Measurements from ENCODE around the gene CCT6A. TPM values are rescaled to one million over a fixed set of nuclear protein-coding genes. Genes with fewer than 3 reads are reported as not detected.
"Not testable (repeated sequence)": the region's sequence is repeated elsewhere in the genome, so short reads cannot be mapped to it uniquely, and the experiment has no call there.

Gene CCT6A
- polyA plus RNA-seq, 1 donor from 2014 or later, result 275 TPM

DNA sequence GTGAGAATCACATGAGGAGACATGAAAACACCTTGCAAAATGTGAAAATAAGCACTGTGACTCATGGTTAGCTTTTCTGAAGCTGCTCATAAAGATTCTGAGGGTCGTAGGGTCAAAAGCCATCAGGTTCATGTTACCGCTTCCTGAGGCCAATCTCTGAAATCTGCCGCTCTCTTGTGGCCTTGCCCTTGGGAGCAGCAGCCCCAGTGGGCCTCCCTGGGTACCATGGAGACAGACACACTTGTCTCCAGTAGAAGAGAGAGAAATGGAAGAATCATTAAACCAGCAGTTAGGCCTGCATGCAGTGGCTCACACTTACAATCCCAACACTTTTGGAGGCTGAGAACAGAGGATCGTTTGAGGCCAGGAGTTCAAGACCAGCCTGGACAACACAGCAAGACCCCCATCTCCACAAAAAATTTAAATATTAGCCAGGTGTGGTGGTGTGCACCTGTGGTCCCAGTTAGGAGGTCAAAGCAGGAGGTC, 44.4 kb upstream of the CCT6A start:
- Histone ChIP-seq H3K27ac (ENCODE audit: low read length) (no peak overlapping the region), H3K36me3 (ENCODE audit: insufficient read depth, low read length) (no peaks in the 10 kb centered on the region), H3K4me2 (ENCODE audit: low read length) (no peak overlapping the region), H3K9me3 (ENCODE audit: low read length) (no peaks in the 10 kb centered on the region), H3K9me2 (ENCODE audit: insufficient read depth, low read length) (no peaks in the 10 kb centered on the region), H2AFZ (ENCODE audit: low read depth, low read length) (no peak overlapping the region), H3F3A (ENCODE audit: insufficient read depth, low read length, poor library complexity, severe bottlenecking) (no peaks in the 10 kb centered on the region), H3K4me3 (ENCODE audit: low read length) (no peak overlapping the region), H4K20me1 (ENCODE audit: insufficient read depth) (no peaks in the 10 kb centered on the region), H3K9ac (ENCODE audit: low read length) (no peak overlapping the region), H3K27me3 (ENCODE audit: insufficient read depth, low read depth, low read length) (no peaks in the 10 kb centered on the region), H3K79me2 (replicated peaks; ENCODE audit: insufficient read depth, low read length) (no peaks in the 10 kb centered on the region)
- no peak for TF ChIP-seq MXI1 (conservative IDR thresholded peaks at IDR 0.05; ENCODE audit: poor library complexity, severe bottlenecking)

DNA sequence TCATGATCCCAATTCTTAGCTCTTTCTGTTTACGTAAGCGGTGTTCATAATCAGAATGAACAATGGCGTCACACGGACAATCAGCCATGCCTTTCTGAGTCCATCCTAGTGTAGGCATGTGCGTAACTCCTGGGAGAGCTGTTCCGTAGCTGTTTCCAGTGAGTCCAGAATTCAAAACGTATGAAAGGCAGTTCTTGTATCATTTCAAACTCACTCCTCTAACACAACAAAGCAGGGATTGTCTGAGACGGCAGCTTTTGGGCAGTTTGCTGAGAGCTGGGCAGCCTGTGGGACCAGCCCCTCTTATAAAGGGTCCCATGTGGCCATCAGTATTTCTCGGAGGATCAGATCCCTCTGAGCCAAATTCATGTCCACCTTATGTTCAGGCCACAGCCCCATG, 43.7 kb upstream of the CCT6A start:
- Histone ChIP-seq H3K9ac (ENCODE audit: low read length) (no peak overlapping the region), H2AFZ (ENCODE audit: low read depth, low read length) (no peak overlapping the region), H3K27ac (ENCODE audit: low read length) (no peak overlapping the region), H3K4me2 (ENCODE audit: low read length) (no peak overlapping the region), H4K20me1 (ENCODE audit: insufficient read depth) (no peaks in the 10 kb centered on the region), H3K4me3 (ENCODE audit: low read length) (no peak overlapping the region), H3K27me3 (ENCODE audit: insufficient read depth, low read depth, low read length) (no peaks in the 10 kb centered on the region), H3F3A (ENCODE audit: insufficient read depth, low read length, poor library complexity, severe bottlenecking) (no peaks in the 10 kb centered on the region), H3K9me2 (ENCODE audit: insufficient read depth, low read length) (no peaks in the 10 kb centered on the region), H3K9me3 (ENCODE audit: low read length) (no peaks in the 10 kb centered on the region), H3K79me2 (replicated peaks; ENCODE audit: insufficient read depth, low read length) (no peaks in the 10 kb centered on the region), H3K36me3 (ENCODE audit: insufficient read depth, low read length) (no peaks in the 10 kb centered on the region)
- TF ChIP-seq POLR2AphosphoS5 (IDR thresholded peaks at IDR 0.05) (no peak), EP300 (conservative IDR thresholded peaks at IDR 0.05; ENCODE audit: poor library complexity, severe bottlenecking) (no peak), MXI1 (conservative IDR thresholded peaks at IDR 0.05; ENCODE audit: poor library complexity, severe bottlenecking) (no peak), SMC3 (conservative IDR thresholded peaks at IDR 0.05; ENCODE audit: poor library complexity) (no peak), TAF1 (IDR thresholded peaks at IDR 0.05; ENCODE audit: low read depth) (no peak), EZH2 (IDR thresholded peaks at IDR 0.05; ENCODE audit: borderline replicate concordance, insufficient read depth, low read length, poor library complexity, severe bottlenecking) (no peak), RAD21 (conservative IDR thresholded peaks at IDR 0.05) (no peak)
- TF ChIP-seq, protein P1, sequence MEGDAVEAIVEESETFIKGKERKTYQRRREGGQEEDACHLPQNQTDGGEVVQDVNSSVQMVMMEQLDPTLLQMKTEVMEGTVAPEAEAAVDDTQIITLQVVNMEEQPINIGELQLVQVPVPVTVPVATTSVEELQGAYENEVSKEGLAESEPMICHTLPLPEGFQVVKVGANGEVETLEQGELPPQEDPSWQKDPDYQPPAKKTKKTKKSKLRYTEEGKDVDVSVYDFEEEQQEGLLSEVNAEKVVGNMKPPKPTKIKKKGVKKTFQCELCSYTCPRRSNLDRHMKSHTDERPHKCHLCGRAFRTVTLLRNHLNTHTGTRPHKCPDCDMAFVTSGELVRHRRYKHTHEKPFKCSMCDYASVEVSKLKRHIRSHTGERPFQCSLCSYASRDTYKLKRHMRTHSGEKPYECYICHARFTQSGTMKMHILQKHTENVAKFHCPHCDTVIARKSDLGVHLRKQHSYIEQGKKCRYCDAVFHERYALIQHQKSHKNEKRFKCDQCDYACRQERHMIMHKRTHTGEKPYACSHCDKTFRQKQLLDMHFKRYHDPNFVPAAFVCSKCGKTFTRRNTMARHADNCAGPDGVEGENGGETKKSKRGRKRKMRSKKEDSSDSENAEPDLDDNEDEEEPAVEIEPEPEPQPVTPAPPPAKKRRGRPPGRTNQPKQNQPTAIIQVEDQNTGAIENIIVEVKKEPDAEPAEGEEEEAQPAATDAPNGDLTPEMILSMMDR (IDR thresholded peaks at IDR 0.05; ENCODE audit: poor library complexity, severe bottlenecking), result no peak
- TF ChIP-seq, protein P2, sequence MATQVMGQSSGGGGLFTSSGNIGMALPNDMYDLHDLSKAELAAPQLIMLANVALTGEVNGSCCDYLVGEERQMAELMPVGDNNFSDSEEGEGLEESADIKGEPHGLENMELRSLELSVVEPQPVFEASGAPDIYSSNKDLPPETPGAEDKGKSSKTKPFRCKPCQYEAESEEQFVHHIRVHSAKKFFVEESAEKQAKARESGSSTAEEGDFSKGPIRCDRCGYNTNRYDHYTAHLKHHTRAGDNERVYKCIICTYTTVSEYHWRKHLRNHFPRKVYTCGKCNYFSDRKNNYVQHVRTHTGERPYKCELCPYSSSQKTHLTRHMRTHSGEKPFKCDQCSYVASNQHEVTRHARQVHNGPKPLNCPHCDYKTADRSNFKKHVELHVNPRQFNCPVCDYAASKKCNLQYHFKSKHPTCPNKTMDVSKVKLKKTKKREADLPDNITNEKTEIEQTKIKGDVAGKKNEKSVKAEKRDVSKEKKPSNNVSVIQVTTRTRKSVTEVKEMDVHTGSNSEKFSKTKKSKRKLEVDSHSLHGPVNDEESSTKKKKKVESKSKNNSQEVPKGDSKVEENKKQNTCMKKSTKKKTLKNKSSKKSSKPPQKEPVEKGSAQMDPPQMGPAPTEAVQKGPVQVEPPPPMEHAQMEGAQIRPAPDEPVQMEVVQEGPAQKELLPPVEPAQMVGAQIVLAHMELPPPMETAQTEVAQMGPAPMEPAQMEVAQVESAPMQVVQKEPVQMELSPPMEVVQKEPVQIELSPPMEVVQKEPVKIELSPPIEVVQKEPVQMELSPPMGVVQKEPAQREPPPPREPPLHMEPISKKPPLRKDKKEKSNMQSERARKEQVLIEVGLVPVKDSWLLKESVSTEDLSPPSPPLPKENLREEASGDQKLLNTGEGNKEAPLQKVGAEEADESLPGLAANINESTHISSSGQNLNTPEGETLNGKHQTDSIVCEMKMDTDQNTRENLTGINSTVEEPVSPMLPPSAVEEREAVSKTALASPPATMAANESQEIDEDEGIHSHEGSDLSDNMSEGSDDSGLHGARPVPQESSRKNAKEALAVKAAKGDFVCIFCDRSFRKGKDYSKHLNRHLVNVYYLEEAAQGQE (IDR thresholded peaks at IDR 0.05; ENCODE audit: borderline replicate concordance), result no peak

DNA sequence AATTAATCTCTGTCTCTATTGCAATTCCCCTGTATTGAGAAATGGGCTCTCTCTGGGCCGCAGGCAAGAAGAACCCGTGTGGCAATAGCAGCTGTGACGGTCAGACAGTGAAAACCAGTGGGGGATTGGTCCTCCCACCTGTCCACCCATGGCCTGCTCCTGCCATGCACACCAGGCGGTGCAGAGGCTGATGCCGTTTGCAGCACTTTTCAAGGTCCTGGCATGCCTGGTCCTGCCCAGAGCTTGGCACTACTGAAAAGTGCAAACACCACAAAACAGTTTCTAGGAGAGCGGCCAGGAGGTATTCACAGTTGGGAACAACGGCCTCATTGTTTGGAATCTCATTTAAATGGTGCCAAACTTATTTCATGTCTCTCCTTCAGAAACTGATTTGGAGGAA, 41.9 kb upstream of the CCT6A start:
- Histone ChIP-seq H3K4me2 (ENCODE audit: low read length) (no peak overlapping the region), H3K9ac (ENCODE audit: low read length) (no peak overlapping the region), H3K36me3 (ENCODE audit: insufficient read depth, low read length) (no peaks in the 10 kb centered on the region), H3K79me2 (replicated peaks; ENCODE audit: insufficient read depth, low read length) (no peaks in the 10 kb centered on the region), H3K27me3 (ENCODE audit: insufficient read depth, low read depth, low read length) (no peaks in the 10 kb centered on the region), H3F3A (ENCODE audit: insufficient read depth, low read length, poor library complexity, severe bottlenecking) (no peaks in the 10 kb centered on the region), H3K4me3 (ENCODE audit: low read length) (no peak overlapping the region), H2AFZ (ENCODE audit: low read depth, low read length) (no peak overlapping the region), H4K20me1 (ENCODE audit: insufficient read depth) (no peaks in the 10 kb centered on the region), H3K27ac (ENCODE audit: low read length) (no peak overlapping the region), H3K9me2 (ENCODE audit: insufficient read depth, low read length) (no peaks in the 10 kb centered on the region), H3K9me3 (ENCODE audit: low read length) (no peaks in the 10 kb centered on the region)
- TF ChIP-seq, protein P1 (IDR thresholded peaks at IDR 0.05; ENCODE audit: poor library complexity, severe bottlenecking), result no peak
- TF ChIP-seq EP300 (conservative IDR thresholded peaks at IDR 0.05; ENCODE audit: poor library complexity, severe bottlenecking) (no peak), RAD21 (conservative IDR thresholded peaks at IDR 0.05) (no peak)

DNA sequence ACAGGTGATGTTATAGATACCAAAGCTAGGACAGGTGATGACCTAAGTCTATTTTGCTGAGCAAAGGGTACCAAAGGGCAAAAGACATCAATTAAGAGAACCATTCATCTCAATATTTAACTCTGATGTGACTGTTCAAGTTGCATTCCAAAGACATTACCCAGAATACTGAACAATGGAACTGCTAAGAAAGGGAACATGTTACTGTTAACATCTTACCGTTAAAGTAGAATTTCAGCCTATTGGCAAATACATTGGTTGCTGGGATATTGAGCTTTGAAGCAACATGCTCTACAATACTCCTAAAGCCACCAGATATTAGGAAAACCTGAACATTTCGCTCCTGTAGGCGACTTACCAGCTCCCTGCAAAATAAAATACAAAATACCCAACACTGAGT, 34.5 kb upstream of the CCT6A start:
- H3K9ac ChIP-seq (ENCODE audit: low read length); H4K20me1 ChIP-seq (ENCODE audit: insufficient read depth); H2AFZ ChIP-seq (ENCODE audit: low read depth, low read length); H3F3A ChIP-seq (ENCODE audit: insufficient read depth, low read length, poor library complexity, severe bottlenecking); H3K79me2 ChIP-seq (replicated peaks; ENCODE audit: insufficient read depth, low read length); H3K36me3 ChIP-seq (ENCODE audit: insufficient read depth, low read length); H3K4me2 ChIP-seq (ENCODE audit: low read length); H3K4me3 ChIP-seq (ENCODE audit: low read length); H3K27me3 ChIP-seq (ENCODE audit: insufficient read depth, low read depth, low read length); H3K27ac ChIP-seq (ENCODE audit: low read length); H3K9me3 ChIP-seq (ENCODE audit: low read length); H3K9me2 ChIP-seq (ENCODE audit: insufficient read depth, low read length): not testable (repeated sequence)

Measured in neural cell (in vitro differentiated cells).